GM21423 (cell line): ENCODE results near the gene GRIK3.

Source experiments
- ATAC-seq: cut with Tn5 transposase; IDR thresholded peaks from one replicate; pipeline ENCODE4 v1.9.1; 2021; ENCODE audit warnings: mild to moderate bottlenecking, moderate library complexity; ENCODE audit not compliant: unreplicated experiment

The GRIK3 gene

GRCh38 chr1:36984026-36984425 is 50.3 kb downstream of the GRIK3 start:
- no peak for ATAC-seq

GRCh38 chr1:36982709-36983108 is 51.6 kb downstream of the GRIK3 start:
- ATAC-seq, result no peak

- ATAC-seq, result no peak
These were observed 52.3 kb downstream of the GRIK3 start for GRCh38 chr1:36981771-36982622.

- no peak for ATAC-seq
These were observed 53.2 kb downstream of the GRIK3 start for GRCh38 chr1:36981126-36981525.

- ATAC-seq, result no peak
These were observed 56.4 kb downstream of the GRIK3 start for GRCh38 chr1:36977731-36978406.

- no peak for ATAC-seq
These were observed 58.7 kb downstream of the GRIK3 start for GRCh38 chr1:36975642-36976041.

GRCh38 chr1:36973056-36973455 is 61.3 kb downstream of the GRIK3 start:
- no peak for ATAC-seq

GRCh38 chr1:36971852-36972618 is 62.3 kb downstream of the GRIK3 start:
- ATAC-seq, result no peak

GRCh38 chr1:36968730-36969129 is 65.6 kb downstream of the GRIK3 start:
- no peak for ATAC-seq

- ATAC-seq, result no peak
These were observed 68.1 kb downstream of the GRIK3 start for GRCh38 chr1:36966242-36966641.

GRCh38 chr1:36965275-36966159 is 68.8 kb downstream of the GRIK3 start:
- ATAC-seq, result no peak

GRCh38 chr1:36964830-36965229 is 69.5 kb downstream of the GRIK3 start:
- no peak for ATAC-seq

GRCh38 chr1:36963006-36963405 is 71.3 kb downstream of the GRIK3 start:
- ATAC-seq, result no peak

GRCh38 chr1:36961062-36961615 is 73.2 kb downstream of the GRIK3 start:
- no peak for ATAC-seq

GRCh38 chr1:36956570-36956969 is 77.7 kb downstream of the GRIK3 start:
- ATAC-seq, result no peak

- no peak for ATAC-seq
These were observed 79.3 kb downstream of the GRIK3 start for GRCh38 chr1:36955016-36955415.

- no peak for ATAC-seq
These were observed 81.3 kb downstream of the GRIK3 start for GRCh38 chr1:36953061-36953460.

- no peak for ATAC-seq
These were observed 82.6 kb downstream of the GRIK3 start for GRCh38 chr1:36951761-36952160.

GRCh38 chr1:36951292-36951750 is 83.0 kb downstream of the GRIK3 start:
- no peak for ATAC-seq

- ATAC-seq, result no peak
These were observed 83.6 kb downstream of the GRIK3 start for GRCh38 chr1:36950604-36951291.
